SU-DHL-6 (cell line): Measurements from ENCODE around the gene BSCL2.

Source experiments
- EZH2phosphoT487 ChIP-seq: fragments of 200-600 bp; sonication (generic), shearing (Covaris generic); conservative IDR thresholded peaks from 2 replicates; pipeline ENCODE4 v1.6.1; 2018; ENCODE audit warnings: mild to moderate bottlenecking, antibody characterized with exemption, low read length, moderate library complexity, mixed read lengths
- TF ChIP-seq, protein P1 (sequence below): fragments of 200-600 bp; sonication (generic); IDR thresholded peaks from one replicate; pipeline ENCODE4 v1.5.1; 2017; ENCODE audit warnings: antibody characterized with exemption, mild to moderate bottlenecking, low read length, moderate library complexity; ENCODE audit not compliant: insufficient read depth, poor library complexity, severe bottlenecking

DNA sequence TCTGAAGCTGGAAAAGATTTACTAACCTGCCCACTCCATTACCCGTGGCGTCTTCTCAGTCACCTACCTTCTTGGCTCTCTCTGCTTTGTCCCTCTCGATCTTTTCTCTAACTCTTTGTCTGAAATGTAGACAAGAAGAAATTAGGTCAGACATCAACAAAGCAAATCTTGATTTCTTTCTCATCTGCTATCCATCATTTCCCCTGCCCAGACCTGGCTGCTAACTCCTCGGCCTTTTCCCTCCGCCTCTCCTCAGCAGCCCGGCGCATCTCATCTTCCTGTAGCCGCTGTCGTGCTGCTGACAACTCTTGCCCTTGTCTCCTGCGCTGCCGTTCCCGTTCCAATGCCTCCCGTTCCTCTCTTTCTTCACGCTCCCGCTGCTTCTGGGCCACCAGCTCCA, 29.5 kb downstream of the BSCL2 start:
- TF ChIP-seq, protein P1, sequence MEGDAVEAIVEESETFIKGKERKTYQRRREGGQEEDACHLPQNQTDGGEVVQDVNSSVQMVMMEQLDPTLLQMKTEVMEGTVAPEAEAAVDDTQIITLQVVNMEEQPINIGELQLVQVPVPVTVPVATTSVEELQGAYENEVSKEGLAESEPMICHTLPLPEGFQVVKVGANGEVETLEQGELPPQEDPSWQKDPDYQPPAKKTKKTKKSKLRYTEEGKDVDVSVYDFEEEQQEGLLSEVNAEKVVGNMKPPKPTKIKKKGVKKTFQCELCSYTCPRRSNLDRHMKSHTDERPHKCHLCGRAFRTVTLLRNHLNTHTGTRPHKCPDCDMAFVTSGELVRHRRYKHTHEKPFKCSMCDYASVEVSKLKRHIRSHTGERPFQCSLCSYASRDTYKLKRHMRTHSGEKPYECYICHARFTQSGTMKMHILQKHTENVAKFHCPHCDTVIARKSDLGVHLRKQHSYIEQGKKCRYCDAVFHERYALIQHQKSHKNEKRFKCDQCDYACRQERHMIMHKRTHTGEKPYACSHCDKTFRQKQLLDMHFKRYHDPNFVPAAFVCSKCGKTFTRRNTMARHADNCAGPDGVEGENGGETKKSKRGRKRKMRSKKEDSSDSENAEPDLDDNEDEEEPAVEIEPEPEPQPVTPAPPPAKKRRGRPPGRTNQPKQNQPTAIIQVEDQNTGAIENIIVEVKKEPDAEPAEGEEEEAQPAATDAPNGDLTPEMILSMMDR, result no peak
- no peak for TF ChIP-seq EZH2phosphoT487
